ENCODE data around the gene CXXC5.
A peak's percentile ranks its signal among the peaks of the same experiment; 100 is the strongest.

The CXXC5 gene

GRCh38 chr5:139695178-139695573 is 47.0 kb downstream of the CXXC5 start:
- no peak for DNase-seq (ENCODE audit: low spot score)

DNA sequence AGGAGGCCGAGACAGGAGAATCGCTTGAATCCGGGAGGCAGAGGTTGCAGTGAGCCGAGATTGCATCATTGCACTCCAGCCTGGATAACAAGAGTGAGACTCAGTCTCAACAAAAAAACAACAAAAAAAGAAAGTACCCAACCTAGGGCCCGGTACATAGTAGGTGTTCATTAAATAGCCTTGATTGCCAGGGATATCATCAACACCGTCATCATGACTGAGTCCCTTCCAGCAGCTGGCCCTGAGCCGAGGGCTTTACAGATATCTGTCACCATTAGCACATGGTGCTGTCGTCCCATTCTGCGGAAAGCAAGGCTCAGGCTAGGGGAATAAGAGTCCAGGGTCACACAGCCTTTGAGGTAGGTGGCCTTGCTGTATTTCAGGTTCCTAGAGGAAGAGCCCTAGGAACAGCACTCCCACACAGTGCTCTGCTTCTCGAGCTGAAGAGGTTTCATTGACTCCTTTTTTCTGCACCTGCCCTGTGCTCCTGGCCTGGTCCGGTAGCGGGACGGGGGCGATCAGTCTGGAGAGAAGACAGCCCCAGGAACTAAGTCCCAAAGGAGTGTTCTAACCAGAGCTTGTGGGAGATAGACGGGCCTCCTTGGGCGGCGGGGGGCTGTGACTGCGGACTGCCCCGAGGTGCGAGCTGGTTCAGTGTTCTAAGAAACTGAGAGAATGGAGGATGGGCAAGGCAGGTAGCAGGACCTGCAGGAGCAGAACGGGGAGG is 48.2 kb downstream of the CXXC5 start:
- DNase-seq (ENCODE audit: low spot score), result no peak

DNA sequence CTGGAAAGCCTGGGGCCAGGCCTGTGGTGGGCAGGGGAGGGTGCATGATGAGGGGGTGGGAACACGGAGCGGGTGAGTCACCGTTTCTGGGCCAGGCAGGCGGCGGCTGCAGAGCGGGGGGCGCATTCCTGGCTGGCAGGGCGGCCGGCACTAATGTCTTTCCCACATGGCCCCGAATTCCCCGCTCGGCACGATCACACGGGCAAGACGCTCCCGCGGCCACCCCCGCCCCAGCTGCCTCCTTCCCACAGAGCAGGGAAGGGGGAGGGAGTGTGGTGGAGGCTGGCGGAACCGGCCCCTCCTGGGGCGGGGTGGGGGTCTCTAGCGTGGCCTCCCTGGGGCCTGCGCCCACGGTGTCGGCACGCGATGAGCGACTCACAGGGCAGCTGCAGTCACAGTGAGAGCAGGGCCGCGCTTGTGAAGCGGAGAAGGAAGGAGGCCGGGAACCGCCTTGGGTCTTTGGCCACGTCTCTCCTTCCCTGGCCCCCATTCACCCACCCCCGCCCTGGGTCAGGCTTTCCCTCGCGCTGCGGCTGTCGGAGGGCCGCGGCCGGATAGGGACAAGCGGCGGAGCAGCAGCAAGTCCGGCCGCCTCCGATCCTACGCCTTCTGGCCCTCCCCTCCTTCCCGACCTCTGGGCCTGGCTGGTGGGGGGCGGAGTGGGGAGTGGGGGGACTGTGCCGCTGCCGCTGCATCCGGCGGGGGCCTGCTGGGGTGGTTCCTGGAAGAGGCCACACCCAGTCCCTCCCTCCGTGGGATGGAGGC is 48.9 kb downstream of the CXXC5 start:
- peak; percentile 83 for DNase-seq (ENCODE audit: low spot score)

DNA sequence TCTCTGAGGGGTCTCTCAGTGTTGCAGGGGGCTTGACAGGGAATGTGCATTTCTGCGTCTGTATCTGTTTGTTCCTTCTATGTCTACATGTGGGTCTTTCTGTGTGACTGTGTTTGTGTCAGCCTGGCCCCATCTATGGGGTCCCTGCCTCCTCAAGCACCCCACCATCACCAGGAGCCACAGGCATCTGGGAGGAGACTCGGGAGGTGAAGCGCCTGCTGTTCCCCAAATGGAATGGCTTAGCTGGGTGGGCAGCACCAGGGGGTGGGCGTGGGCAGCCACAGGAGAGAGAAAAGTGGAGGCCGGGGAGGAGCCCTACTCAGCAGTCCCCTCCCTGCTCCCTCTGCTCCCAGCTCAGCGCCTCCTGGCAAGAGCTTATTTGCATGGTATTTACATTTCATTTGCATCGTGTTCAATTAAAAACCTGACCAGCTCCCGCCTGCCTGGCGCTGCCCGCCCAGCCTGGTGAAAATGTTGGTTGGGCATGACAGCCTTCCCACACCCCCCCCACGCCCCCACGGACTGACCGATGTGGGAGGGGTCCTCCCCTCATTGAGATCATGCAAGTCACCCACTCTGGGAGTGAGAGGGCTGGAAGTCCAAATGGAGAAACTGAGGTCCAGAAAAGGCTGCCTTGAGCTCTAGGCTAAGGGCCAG is 50.5 kb downstream of the CXXC5 start:
- DNase-seq (ENCODE audit: low spot score), result peak; percentile 87

- DNase-seq (ENCODE audit: low spot score), result no peak
Observed at GRCh38 chr5:139699351-139699750, 51.2 kb downstream of the CXXC5 start.

DNA sequence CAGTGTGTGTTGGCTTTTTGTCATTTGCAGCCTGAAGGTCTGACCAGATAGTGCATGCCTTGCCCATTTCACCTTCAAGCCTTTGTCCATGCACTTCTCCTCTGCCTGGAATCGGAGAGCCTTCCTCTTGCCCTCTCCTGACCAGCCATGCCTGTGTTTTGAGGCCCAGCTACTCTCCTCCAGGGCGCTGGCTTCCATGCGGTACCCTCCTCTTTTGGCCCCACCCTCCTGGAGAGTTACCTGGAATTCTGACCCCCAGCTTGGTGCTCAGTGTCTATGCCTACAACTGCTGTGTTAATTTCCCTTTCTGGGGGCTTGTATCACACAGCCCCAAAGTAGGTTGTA is 52.5 kb downstream of the CXXC5 start:
- no peak for DNase-seq (ENCODE audit: low spot score)

GRCh38 chr5:139701056-139701741 is 53.0 kb downstream of the CXXC5 start:
- peak; percentile 79 for DNase-seq (ENCODE audit: low spot score)

- no peak for DNase-seq (ENCODE audit: low spot score)
Observed at GRCh38 chr5:139702548-139702947, 54.4 kb downstream of the CXXC5 start.

DNA sequence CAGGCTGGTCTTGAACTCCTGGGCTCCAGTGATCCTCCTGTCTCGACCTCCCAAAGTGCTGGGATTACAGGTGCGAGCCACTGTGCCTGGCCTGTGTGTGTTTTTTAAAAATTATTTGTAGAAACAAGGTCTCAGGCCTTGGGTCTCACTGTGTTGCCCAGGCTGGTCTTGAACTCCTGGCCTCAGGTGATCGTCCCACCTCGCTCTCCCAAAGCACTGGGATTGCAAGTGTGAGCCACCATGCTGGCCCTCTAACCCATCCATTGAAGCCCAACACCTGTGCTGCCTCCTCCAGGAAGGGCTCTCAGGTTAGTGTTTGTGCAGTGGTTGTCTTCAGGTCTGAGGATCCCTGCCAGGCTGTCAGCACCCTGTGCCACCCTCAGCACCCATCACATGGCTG is 56.6 kb downstream of the CXXC5 start:
- DNase-seq (ENCODE audit: low spot score), result peak; percentile 34

GRCh38 chr5:139705191-139705590 is 57.0 kb downstream of the CXXC5 start:
- peak; percentile 37 for DNase-seq (ENCODE audit: low spot score)

GRCh38 chr5:139705655-139706587 is 57.8 kb downstream of the CXXC5 start:
- peak; percentile 46 for DNase-seq (ENCODE audit: low spot score)

DNA sequence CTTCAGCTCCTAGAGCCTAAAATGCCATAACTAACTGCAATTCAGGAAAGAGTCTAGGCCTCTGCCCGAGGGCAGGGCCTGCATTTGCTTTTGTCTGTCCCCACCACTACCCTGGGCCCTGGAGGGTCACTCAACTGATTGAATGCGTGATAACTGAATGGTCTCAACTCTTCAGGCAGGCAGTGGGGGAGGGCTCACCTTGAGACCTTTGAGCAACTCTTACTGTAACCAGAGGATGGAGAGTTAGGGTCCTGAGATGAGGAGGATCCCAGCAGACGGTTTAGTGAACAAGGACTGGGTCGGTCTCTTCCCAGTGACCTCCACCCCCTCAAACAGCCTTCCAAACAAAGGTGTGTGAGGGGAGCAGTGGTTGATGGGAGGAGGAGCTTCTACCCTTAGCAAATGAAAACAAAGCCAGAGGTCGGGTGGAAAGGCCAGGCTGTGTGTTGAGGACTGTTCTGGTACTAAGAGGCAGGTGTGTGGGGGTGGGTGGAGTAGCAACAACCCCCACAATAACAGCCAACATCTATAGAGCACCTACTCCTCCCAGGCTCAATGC is 59.4 kb downstream of the CXXC5 start:
- peak; percentile 43 for DNase-seq (ENCODE audit: low spot score)

- DNase-seq (ENCODE audit: low spot score), result peak; percentile 51
Observed at GRCh38 chr5:139708434-139708861, 60.3 kb downstream of the CXXC5 start.

- peak; percentile 89 for DNase-seq (ENCODE audit: low spot score)
Observed at GRCh38 chr5:139708877-139709581, 60.9 kb downstream of the CXXC5 start.

DNA sequence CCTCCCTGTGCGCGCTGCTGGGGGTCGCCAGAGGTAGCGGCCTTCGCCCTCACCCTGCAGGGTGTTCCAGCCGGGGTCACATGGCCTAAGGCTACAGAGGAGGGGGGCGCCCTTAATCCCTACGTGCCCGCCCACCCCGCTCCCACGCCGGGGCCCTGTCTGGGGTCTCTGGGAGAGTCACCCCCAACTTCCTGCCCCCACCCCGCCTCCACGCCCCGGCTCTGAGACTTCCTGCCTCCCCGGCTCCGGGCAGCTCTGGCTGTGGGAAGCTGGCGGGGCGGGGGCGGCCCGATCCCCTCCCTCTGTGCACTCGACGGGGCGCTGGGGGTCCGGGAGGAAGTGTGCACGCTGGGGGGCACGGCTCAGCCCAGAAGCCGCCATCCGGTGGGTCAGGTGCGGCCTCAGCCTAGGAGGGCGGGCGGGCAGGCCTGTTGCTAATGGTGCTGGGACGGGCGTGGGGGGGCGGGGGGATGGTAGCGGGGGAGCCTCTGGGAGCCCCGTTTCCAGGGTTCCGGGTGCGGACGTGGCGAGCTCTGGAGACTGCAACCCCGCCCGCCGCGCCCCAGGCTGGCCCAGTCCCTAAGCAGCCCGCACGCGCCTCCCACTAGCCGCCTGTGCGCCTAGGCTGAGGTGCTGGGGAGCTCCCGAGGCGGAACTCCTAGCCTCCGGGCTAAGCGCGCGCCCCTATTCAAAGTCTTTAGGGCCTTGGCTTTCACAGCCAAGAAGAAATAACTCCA is 61.6 kb downstream of the CXXC5 start:
- peak; percentile 83 for DNase-seq (ENCODE audit: low spot score)

DNA sequence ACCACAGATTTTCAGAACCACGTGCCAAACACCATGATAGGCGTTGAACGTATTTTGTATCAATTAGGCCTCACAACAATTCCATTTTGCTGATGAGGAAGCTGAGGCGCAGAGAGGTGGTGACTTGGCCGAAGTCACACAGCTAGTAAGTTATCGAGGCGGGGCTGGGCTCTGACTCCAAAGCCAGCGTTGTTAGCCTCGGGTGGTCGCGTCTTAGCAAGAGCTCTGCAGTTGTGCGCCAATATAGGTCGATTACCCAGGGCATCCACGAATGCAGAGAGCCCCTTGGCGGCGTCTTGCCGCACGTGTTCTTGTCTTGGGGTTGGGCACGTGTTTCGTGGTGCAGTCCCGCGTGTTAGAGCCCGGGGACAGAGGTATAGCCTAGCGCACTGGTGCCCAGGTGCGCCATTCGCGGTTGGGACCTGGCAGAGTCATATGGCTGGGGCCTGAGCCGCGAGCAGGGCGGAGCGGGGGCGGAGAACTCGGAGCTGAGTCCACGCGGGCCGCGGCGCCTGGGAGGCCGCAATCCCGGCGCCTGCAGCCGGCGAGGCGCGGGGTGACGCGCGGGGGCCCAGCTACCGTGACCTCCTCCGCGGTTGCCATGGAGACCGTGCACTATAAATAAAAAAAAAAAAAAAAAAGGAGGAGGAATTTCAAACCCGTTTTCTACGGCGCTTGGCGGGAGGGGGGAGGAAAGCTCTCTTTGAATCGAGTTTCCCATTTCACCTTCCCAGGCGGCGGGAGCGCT is 62.3 kb downstream of the CXXC5 start:
- DNase-seq (ENCODE audit: low spot score), result peak; percentile 86

GRCh38 chr5:139711067-139711905 is 63.1 kb downstream of the CXXC5 start:
- no peak for DNase-seq (ENCODE audit: low spot score)

GRCh38 chr5:139711906-139712224 is 63.7 kb downstream of the CXXC5 start:
- DNase-seq (ENCODE audit: low spot score), result peak; percentile 76

Data from ecto neural progenitor cell (in vitro differentiated cells).